SK-MEL-5 (cell line): ENCODE results near the gene LRRC49. TPM values are rescaled to one million over a fixed set of nuclear protein-coding genes. Genes with fewer than 3 reads are reported as not detected.

ENCODE experiments used
- DNase-seq: peaks from one replicate; pipeline ENCODE4 v3.0.0-alpha.2; 2016; ENCODE audit warnings: low read depth, low spot score
- in situ Hi-C: cut with HindIII; loops from 2 replicates; pipeline ENCODE4 v1.10.0; 2016; ENCODE audit warnings: low sequenced_read_pairs, high pct_unique_total_duplicates, low pct_unique_long_range_greater_than_20kb
- total RNA-seq: library from RNA; depleted of rRNA; stranded (reverse); fragments of >200 nt; shearing (Covaris generic); gene quantifications from 2 replicates; pipeline ENCODE4 v1.2.3, GENCODE V29; 2014

LRRC49 gene
- total RNA-seq, 1 experiment from 2014 or later, result 1.6 TPM

DNA sequence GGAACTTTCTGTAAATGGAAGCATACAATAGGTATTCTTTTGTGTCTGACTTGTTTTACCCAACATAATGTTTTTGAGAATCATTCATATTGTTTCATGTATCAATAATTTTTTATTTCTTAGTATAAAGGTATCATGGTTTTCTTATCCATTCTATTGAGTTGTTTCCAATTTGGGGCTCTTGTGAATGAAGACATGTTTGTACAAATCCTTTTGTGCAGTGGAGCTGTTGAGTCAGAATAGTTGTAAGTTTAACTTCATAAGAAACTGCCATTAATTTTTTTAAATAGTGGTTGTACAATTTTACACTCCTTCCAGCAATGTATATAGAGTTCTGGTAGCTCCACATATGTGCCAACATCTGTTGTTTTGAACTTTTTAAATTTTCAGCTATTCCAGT, 163.5 kb downstream of the LRRC49 start:
- DNase-seq, result no peak
- in situ Hi-C loops, result no loop called here

DNA sequence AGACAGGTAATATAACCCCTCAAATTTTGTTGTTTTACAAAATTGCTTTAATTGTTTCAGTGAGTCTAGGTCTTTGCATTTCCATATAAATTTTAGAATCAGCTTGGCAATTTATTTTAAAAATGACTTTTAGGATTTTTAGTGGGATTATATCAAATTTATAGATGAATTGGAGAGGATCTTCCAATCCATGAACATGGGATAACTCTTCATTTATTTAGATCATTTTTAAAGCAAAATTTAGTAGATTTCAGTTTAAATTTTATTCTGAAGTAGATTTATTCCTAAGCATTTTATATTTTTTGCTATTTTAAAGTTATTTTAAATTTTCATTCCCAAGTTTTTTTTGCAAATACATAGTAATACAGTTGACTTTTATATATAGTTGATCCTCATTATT, 164.5 kb downstream of the LRRC49 start:
- DNase-seq, result no peak

DNA sequence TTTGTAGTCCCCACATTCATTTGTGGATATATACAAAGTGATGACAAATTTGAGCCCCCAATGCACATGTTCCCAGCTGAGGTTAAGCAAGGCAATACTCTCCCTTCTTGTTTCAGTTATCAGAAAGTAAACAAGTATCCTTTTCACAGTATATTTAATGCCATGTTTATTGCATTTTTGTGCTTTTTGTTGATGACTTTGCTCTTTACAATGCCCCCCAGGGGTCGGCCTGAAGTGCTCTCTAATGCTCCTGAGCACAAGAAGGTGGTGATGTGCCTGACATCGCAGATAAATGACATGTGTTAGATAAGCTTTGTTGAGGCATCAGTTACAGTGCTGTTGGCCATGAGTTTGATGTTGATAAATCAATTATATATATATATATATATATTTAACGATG, 165.0 kb downstream of the LRRC49 start:
- in situ Hi-C loops, result no loop called here

More for the DNA sequence above, 164.5 kb downstream of the LRRC49 start:
- in situ Hi-C loops, result no loop called here

DNA sequence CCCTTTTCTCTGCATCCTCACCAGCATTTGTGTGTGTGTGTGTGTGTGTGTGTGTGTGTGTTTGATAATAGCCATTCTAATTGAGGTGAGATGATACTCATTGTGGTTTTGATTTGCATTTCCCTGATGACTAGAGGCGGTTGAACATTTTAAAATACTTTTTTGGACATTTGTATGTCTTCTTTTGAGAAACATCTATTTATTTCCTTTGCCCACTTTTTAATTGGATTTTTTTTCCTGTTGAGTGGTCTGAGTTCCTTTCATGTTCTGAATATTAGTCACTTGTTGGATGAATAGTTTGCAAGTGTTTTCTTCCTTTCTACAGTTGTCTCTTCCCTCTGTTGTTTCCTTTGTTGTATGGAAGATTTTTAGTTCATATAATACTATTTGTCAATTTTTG, 168.4 kb downstream of the LRRC49 start:
- DNase-seq, result no peak
- in situ Hi-C loops, result no loop called here

More for the DNA sequence above, 165.0 kb downstream of the LRRC49 start:
- DNase-seq, result no peak

DNA sequence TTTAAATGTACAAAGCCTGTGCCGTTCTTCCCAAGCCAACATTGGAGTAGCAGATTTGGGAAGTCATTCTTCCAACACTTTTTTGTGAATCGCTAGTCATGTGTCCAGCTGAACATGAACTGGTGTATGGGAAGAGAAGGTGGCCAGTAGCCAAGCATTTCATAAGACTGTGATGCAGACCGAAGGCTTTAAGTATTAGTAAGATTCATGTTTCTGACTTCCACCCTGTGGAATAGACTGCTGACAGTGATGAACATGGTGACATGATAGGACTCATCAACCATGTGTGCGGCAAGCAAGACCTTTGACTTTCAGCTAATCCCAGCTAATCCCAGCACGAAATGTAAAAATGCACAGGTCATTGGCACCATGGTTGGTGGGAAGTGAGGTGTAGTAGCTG, 174.4 kb downstream of the LRRC49 start:
- in situ Hi-C loops, result no loop called here
- no peak for DNase-seq

DNA sequence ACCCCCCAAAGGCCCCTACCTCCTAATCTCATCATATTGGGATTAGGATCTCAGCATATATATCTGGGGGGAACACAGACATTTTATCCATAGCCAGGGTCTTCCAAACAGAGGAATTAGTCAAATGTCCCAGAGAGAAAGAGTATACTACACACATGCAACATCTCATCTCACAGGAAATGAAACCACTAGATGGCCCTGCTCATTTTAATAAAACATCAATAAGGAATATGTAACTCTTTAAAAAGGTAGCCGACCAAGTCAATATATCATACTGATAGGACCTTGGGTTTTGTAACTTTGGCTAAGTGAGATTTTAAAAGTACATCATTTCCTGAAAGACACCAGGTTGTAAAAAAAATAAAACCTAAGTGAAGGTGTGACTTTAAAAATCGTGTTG, 177.1 kb downstream of the LRRC49 start:
- no peak for DNase-seq
- in situ Hi-C loops, result no loop called here

DNA sequence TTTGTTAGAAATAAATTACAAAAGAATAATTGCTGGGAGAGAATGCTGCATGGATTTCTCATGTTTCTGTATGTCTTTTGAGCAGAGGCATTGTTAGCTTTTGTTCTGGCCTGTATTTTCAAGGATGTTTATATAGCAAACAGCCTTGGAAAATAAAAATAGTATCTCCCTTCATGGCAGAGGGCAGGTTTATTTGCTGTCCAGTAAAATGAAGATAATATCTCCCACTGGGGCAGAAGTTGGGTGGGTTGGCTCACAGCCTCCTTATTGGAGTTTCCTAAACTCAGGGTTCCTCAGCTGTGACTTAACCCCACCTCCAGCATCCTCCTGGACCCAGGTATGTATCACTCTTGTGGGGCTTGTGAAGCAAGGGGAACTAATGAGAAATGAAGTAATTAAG, 178.9 kb downstream of the LRRC49 start:
- no peak for DNase-seq
- in situ Hi-C loops, result no loop called here

DNA sequence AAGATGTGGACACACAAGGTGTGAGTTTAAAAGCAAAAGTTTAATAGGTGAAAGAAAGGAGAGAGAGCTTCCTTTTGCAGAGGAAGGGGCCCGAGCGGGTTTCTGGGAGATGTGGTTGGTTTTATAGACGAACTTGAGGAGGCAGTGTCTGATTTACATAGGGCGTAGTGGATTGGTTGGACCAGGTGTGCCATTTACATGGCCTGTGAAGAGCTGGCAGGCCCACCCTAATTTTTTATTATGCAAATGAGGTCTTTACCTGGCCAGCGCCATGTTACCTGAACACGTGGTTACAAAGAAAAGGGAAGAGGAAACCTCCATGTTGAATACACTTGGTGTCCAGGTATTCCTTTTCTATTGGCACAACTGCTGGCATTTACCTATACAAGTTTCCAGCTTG, 179.8 kb downstream of the LRRC49 start:
- in situ Hi-C loops, result no loop called here
- no peak for DNase-seq

DNA sequence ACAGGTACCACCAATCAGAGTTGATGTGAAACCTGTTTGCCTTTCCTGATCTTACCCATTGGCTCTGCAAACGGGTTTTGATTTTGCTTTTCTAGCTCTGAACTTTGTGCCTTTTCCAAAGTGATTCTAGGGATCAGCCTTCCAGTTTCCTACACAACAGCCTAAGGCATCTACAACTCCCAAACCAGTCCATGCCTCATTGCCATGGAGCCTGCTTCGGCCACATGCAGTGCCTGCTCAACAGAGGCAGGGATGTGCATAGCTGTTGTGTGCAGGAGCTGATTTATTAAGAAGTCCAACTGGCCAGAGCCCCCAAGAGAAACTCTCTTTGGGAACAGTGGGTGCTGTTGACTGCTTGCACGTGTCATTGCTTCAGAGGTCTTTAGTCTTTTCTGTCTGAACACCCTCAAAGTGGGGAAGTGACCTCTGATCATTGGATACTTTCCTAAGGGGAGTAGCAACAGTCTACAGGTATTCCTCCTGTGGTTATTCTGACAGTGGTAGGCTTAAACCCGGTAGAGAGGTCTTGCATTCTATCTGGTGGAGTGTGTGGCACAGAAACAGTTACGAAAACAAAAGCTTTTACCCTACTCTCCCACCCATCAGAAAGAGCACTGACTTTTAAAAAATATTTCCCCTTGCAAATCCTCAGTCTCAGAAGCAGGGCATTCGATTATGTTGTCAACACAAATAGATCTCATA, 186.0 kb downstream of the LRRC49 start:
- no peak for DNase-seq
- in situ Hi-C loops, result no loop called here

DNA sequence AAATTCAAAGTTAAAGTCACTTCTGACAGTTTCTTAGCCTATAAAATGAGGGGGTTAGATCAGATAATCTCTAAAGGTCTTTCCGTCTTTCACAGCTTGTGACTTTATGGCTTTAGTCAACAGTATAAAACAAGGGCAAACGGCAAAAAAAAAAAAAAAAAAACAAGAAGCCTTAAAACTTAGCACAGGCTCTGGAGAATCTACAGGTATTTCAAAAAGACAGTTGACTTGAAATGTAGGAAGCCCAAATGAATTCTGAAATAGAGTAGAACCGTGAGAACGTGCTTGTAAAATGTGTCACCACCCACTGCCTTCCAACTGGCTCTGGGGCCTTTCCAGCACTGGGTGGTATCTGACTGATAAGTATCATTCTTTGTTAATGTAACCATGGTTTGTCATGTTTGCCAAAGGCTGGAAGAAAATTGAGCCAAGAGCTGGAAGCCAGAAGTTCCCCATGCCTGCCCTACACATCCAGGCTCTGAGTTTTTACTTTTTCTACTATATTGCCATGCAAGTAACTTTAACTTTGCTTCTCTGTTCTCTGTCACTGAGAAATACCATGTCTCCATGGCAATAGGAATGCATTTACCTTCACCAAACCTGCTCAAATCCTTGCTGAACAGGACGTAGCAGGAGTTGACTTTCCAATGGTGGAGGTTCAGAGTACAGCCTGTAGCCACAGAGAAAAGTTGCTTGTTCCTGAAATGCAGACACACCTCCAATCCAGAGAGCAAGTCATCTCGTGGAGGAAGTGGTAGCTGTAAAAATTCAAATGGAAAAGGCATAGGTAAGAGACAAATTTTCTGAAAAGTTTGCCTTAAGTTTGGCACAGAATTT, 186.8 kb downstream of the LRRC49 start:
- no peak for DNase-seq
- in situ Hi-C loops, result no loop called here

DNA sequence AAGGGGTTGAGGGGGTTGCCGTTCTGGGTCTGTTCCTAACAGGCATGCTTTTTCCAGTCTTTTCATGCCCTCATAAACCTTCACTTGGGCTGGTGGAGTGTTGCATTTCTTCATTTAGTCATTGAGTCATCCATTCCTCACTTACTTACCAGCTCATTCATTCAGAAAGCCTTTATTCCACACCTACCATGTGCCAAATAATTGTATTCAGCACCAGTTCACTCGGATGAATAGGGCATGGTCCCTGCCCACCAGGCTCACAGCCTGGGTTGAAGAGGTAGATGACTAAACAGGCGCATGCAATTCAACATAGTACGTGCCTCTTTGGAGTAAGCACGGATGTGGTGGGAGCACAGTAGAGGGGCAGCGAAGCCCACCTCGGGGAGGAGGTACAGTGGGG, 187.5 kb downstream of the LRRC49 start:
- no peak for DNase-seq
- in situ Hi-C loops, result no loop called here

DNA sequence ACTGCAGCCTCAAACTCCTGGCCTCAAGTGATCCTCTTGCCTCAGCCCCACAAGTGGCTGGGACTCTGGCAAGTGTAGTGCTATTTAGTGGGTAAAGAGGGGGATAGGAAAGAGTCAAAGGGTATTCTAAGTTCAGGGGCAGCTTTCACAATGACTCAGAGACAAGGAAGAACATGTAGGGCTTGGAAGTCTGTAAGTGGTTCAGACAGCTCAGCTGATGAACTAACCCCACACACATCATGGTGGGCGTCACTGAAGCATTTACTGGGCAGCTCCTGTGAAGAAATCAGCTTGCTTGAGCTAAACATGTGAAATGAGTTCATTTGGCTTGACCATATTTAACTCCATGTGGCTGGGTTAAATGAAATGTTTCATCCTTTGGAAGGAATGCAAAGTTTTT, 188.1 kb downstream of the LRRC49 start:
- no peak for DNase-seq
- in situ Hi-C loops, result no loop called here

DNA sequence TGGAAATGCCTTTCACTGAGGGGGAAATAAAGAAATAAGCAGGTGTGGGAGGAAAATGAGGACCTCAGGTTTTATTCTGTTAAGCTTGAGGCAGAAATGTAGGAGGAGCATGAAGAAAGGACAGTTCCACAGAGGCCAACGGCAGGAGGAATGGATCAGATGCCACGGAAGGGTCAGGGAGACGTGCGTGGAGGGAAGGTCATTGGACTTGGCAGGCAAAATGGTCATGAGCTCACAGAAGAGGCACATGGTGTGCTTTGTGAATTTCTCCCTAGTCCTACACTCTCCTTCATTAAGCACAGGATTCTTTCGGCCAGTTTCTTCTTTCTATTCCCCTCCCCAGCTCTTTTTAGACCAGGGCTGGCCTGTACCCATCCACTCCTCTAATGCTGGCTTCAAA, 190.2 kb downstream of the LRRC49 start:
- in situ Hi-C loops, result no loop called here

DNA sequence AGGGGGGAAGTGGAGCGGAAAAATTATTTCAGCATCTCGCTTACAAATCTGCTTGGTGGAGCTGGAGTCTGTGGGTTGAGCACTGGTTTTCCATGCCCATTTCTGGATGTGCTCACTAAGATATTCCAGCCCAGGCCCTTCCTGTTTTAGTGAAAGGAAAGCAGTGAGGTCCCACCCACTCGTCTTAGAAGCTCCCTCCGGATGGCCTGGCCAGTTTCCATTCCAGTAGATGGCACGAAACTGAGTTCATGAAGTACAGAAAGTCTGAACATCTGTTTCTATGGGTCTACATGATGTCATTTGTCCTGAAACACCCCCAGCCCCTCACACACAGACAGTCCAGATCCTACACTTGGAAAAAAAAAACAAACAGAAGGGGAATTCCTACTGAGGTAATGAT, 190.7 kb downstream of the LRRC49 start:
- in situ Hi-C loops, result no loop called here
- no peak for DNase-seq

More for the DNA sequence above, 190.2 kb downstream of the LRRC49 start:
- DNase-seq, result no peak

DNA sequence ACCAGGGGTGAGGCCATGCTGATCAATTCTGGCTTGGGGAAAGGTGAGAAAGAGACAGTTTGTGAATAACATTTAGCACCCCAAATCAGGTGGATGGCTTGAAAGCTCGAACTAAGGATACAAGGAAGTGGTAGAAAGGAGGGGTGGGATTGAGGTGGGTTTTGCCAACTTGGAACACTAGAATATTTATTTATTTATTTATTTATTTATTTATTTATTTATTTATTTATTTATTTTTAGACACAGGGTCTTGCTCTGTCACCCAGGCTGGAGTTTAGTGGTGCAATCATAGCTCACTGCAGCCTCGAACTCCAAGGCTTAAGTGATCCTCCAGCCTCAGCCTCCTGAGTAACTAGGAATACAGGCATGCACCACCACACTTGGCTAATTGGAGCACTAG, 191.6 kb downstream of the LRRC49 start:
- in situ Hi-C loops, result no loop called here
- DNase-seq, result no peak

DNA sequence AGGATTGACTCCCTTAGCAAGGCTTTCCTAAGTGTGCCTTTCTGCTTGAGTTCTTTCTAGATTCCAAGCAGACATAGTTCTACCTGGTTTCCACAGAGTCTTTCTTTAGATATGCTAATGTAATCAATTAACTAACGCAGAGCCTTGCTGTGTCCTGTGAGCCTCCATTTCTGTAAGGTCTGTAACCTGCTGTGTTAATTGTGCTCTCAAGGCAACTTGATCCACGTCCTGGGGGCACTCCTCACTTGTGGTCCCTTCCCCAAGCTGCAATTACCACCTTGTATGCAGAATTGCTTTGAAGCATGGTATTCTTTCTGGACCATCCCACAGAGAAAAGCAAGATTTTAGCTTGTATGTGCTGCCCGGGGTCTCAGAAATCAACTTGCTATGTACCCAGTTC, 193.2 kb downstream of the LRRC49 start:
- DNase-seq, result no peak
- in situ Hi-C loops, result no loop called here

DNA sequence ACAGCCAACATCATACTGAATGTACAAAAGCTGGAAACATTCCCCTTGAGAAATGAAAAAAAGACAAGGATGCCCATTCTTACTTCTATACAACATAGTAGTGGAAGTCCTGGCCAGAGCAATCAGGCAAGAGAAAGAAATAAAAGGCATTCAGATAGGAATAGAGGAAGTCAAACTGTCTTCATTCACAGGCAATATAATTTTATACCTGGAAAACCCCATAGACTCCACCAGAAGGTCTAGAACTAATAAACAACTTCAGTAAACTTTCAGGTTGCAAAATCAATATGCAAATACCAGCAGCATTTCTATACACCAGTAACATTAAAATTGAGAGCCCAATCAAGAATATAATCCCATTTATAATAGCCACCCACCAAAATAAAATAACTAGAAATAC, 195.5 kb downstream of the LRRC49 start:
- peak; percentile 43 for DNase-seq
- in situ Hi-C loops, result no loop called here

DNA sequence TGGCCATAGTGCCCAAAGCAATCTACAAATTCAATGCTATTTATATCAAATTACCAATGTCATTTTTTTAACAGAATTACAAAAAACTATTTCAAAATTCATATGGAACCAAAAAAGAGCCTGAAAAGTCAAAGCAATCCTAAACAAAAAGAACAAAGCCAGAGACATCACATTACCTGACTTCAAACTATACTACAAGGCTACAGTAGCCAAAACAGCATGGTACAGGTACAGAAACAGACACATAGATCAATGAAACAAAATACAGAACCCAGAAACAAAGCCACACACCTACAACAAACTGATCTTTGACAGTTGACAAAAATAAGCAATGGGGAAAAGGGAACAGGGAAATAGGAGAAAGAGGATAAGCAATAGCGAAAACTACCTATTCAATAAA, 196.1 kb downstream of the LRRC49 start:
- in situ Hi-C loops, result no loop called here
- no peak for DNase-seq

DNA sequence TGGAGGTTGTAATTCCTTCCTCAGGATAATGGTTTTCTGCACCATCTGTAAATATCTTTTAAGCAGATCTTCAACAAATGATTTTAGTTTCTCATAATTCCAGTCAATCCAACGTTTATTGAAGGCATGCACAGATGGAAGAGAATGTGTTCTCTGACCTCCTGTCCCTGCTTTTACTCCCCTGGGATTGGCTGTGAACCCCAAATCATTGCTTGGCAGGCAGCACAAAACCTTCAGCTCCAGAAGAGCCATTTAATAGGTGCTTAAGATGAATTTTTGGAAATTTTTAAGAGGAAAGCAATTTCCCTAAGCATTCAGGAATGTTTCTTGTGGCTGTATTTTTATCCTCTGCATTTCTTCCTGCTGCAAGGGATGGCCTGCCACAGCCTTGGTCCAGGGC, 197.2 kb downstream of the LRRC49 start:
- in situ Hi-C loops, result no loop called here
- no peak for DNase-seq
